Measurements from ENCODE around the gene ARAF. TPM values are rescaled to one million over a fixed set of nuclear protein-coding genes. Genes with fewer than 3 reads are reported as not detected.

Gene ARAF
- polyA plus RNA-seq, 3 donors, result 49.7 to 105 (median 68.6) TPM

DNA sequence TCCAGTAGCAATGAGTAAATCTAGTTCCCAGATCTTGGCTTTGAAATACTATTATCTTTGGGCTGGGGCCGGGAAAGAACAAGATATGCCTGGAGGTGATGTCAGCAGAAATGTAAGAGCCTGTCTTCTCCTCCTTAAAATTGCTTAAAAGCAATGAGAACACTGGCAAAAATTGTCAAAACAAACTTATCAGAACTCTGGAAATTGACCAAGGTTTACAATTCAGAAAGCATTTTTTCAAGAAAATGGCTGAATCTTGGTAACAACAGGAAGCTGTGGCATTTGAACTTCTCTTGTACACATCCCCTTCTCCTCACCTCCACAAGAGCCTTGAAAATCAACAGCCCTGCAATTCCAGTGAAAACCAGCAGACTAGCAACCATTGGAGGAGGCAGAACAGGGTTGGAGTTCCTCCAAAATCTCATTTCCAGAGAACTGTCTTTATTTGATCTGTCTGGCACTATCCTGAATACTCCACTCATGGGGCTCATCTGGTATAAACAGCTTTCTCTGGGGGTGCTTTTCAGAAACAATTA is 34.8 kb downstream of the ARAF start:
- H3K27me3 Mint-ChIP-seq (ENCODE audit: low read depth in 3 of 3), result peaks cover 0 to 6% (median 0%) of the 10 kb centered on the region in 3 donors
- no peaks in the 10 kb centered on the region for H3K4me1 ChIP-seq (ENCODE audit: control insufficient read depth in 1 of 2, insufficient read depth in 2 of 2, low read length in 2 of 2)
- no CpG with 5 or more reads among the region's 1 CpG for WGBS (ENCODE audit: insufficient coverage)
- no peaks in the 10 kb centered on the region for H4K20me1 ChIP-seq (ENCODE audit: insufficient read depth, low read length)
- H3K9me3 ChIP-seq (replicated peaks in 1 of 2; ENCODE audit: control insufficient read depth in 1 of 2, insufficient read depth in 1 of 2, low read length in 2 of 2), result peaks cover 5 to 9% of the 10 kb centered on the region in 2 donors
- no peaks in the 10 kb centered on the region for H3K4me1 Mint-ChIP-seq
- no peak overlapping the region for H3K9ac ChIP-seq (ENCODE audit: insufficient read depth, low read length, poor library complexity, severe bottlenecking)
- H3K27me3 ChIP-seq (ENCODE audit: control insufficient read depth in 2 of 2, insufficient read depth in 2 of 2, low read length in 2 of 2), result no peaks in the 10 kb centered on the region
- H3K36me3 Mint-ChIP-seq, result no peaks in the 10 kb centered on the region
- H3K27ac Mint-ChIP-seq, result no peak overlapping the region
- H3K9me3 Mint-ChIP-seq, result peaks cover 2 to 31% (median 13%) of the 10 kb centered on the region in 7 donors
- TF ChIP-seq, protein P1, sequence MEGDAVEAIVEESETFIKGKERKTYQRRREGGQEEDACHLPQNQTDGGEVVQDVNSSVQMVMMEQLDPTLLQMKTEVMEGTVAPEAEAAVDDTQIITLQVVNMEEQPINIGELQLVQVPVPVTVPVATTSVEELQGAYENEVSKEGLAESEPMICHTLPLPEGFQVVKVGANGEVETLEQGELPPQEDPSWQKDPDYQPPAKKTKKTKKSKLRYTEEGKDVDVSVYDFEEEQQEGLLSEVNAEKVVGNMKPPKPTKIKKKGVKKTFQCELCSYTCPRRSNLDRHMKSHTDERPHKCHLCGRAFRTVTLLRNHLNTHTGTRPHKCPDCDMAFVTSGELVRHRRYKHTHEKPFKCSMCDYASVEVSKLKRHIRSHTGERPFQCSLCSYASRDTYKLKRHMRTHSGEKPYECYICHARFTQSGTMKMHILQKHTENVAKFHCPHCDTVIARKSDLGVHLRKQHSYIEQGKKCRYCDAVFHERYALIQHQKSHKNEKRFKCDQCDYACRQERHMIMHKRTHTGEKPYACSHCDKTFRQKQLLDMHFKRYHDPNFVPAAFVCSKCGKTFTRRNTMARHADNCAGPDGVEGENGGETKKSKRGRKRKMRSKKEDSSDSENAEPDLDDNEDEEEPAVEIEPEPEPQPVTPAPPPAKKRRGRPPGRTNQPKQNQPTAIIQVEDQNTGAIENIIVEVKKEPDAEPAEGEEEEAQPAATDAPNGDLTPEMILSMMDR (IDR thresholded peaks at IDR 0.05), result no peak
- peak overlapping the region; percentile 29 for H2AFZ ChIP-seq (ENCODE audit: insufficient read depth, low read depth, low read length, poor library complexity, severe bottlenecking)
- no peak for DNase-seq
- no peaks in the 10 kb centered on the region for H3K79me2 ChIP-seq (ENCODE audit: insufficient read depth, low read length)
- H3K4me3 Mint-ChIP-seq, result no peak overlapping the region
- no peak overlapping the region for H3K27ac ChIP-seq (ENCODE audit: low read depth in 1 of 2, low read length in 2 of 2)
- no peak overlapping the region for H3K4me2 ChIP-seq (replicated peaks; ENCODE audit: extremely low read depth, low read length, poor library complexity, severe bottlenecking)
- no peaks in the 10 kb centered on the region for H3K36me3 ChIP-seq (replicated peaks in 1 of 2; ENCODE audit: control insufficient read depth in 1 of 2, insufficient read depth in 2 of 2, low read length in 2 of 2)
- intact Hi-C loops (cut with micrococcal nuclease), result no loop called here
- no peak overlapping the region for H3K4me3 ChIP-seq (replicated peaks in 1 of 3; ENCODE audit: low read depth in 2 of 3, low read length in 3 of 3)

DNA sequence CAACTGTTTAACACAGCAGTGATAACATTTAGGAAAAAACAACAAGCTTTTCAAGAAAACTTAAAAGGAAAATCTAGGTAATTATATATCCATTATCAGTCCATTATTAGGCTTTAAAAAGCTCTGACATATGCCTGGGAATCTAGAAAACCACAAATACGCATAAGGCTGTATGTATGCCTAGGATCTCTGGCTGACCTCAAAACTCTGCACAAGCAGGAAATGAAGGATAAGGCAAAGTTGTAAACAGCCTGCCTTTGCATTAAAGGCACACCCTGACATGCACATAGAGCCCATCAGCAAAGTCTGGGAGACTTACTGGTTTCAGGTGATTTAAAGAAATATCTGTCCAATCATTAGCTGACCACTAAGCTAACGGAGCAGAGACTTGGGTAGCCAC is 35.3 kb downstream of the ARAF start:
- H3K9me3 ChIP-seq (replicated peaks in 1 of 2; ENCODE audit: control insufficient read depth in 1 of 2, insufficient read depth in 1 of 2, low read length in 2 of 2), result peaks cover 5 to 9% of the 10 kb centered on the region in 2 donors
- no peak overlapping the region for H2AFZ ChIP-seq (ENCODE audit: insufficient read depth, low read depth, low read length, poor library complexity, severe bottlenecking)
- peaks cover 0 to 6% (median under 1%) of the 10 kb centered on the region in 3 donors for H3K27me3 Mint-ChIP-seq (ENCODE audit: low read depth in 3 of 3)
- no peaks in the 10 kb centered on the region for H3K36me3 ChIP-seq (replicated peaks in 1 of 2; ENCODE audit: control insufficient read depth in 1 of 2, insufficient read depth in 2 of 2, low read length in 2 of 2)
- DNase-seq, result no peak
- no peaks in the 10 kb centered on the region for H3K36me3 Mint-ChIP-seq
- no peak overlapping the region for H3K27ac Mint-ChIP-seq
- H3K4me2 ChIP-seq (replicated peaks; ENCODE audit: extremely low read depth, low read length, poor library complexity, severe bottlenecking), result no peak overlapping the region
- no peak overlapping the region for H3K4me3 ChIP-seq (replicated peaks in 1 of 3; ENCODE audit: low read depth in 2 of 3, low read length in 3 of 3)
- no peak overlapping the region for H3K9ac ChIP-seq (ENCODE audit: insufficient read depth, low read length, poor library complexity, severe bottlenecking)
- no CpG with 5 or more reads among the region's 2 CpGs for WGBS (ENCODE audit: insufficient coverage)
- no peaks in the 10 kb centered on the region for H3K4me1 ChIP-seq (ENCODE audit: control insufficient read depth in 1 of 2, insufficient read depth in 2 of 2, low read length in 2 of 2)
- H4K20me1 ChIP-seq (ENCODE audit: insufficient read depth, low read length), result no peaks in the 10 kb centered on the region
- H3K27ac ChIP-seq (ENCODE audit: low read depth in 1 of 2, low read length in 2 of 2), result no peak overlapping the region
- no peaks in the 10 kb centered on the region for H3K27me3 ChIP-seq (ENCODE audit: control insufficient read depth in 2 of 2, insufficient read depth in 2 of 2, low read length in 2 of 2)
- TF ChIP-seq, protein P1 (IDR thresholded peaks at IDR 0.05), result no peak
- no peaks in the 10 kb centered on the region for H3K4me1 Mint-ChIP-seq
- H3K9me3 Mint-ChIP-seq, result peaks cover 2 to 31% (median 13%) of the 10 kb centered on the region in 7 donors
- intact Hi-C loops (cut with micrococcal nuclease), result no loop called here
- no peak overlapping the region for H3K4me3 Mint-ChIP-seq
- no peaks in the 10 kb centered on the region for H3K79me2 ChIP-seq (ENCODE audit: insufficient read depth, low read length)

All from CD14-positive monocyte (primary cell).